Measurements from ENCODE around the gene RSPH1. TPM values are rescaled to one million over a fixed set of nuclear protein-coding genes. Genes with fewer than 3 reads are reported as not detected.

Gene RSPH1
- total RNA-seq, 1 experiment from 2014 or later = 0.12 TPM

- DNase-seq (ENCODE audit: low read depth) = no peak
Observed at GRCh38 chr21:42513985-42514882, 18.2 kb upstream of the RSPH1 start.

- DNase-seq (ENCODE audit: low read depth) = no peak
Observed at GRCh38 chr21:42513151-42513984, 17.3 kb upstream of the RSPH1 start, which contains the start of gene SLC37A1. SLC37A1 (plus strand) TSS chr21:42513852; CDS start chr21:42518455, 4,603 bp downstream.

GRCh38 chr21:42512346-42513034 is 16.5 kb upstream of the RSPH1 start:
- DNase-seq (ENCODE audit: low read depth) = no peak

- no peak for DNase-seq (ENCODE audit: low read depth)
Observed at GRCh38 chr21:42509244-42509643, 13.2 kb upstream of the RSPH1 start.

GRCh38 chr21:42508371-42508770 is 12.3 kb upstream of the RSPH1 start:
- DNase-seq (ENCODE audit: low read depth) = no peak

- DNase-seq (ENCODE audit: low read depth) = no peak
Observed at GRCh38 chr21:42507418-42507817, 11.4 kb upstream of the RSPH1 start.

GRCh38 chr21:42505090-42505726 is 9.2 kb upstream of the RSPH1 start:
- no peak for DNase-seq (ENCODE audit: low read depth)

- no peak for DNase-seq (ENCODE audit: low read depth)
Observed at GRCh38 chr21:42503711-42504110, 7.7 kb upstream of the RSPH1 start.

GRCh38 chr21:42500736-42501135 is 4.7 kb upstream of the RSPH1 start:
- no peak for DNase-seq (ENCODE audit: low read depth)

- DNase-seq (ENCODE audit: low read depth) = no peak
Observed at GRCh38 chr21:42500225-42500624, 4.2 kb upstream of the RSPH1 start.

GRCh38 chr21:42499444-42500112 is 3.6 kb upstream of the RSPH1 start:
- no peak for DNase-seq (ENCODE audit: low read depth)

GRCh38 chr21:42498012-42498411 is 2.0 kb upstream of the RSPH1 start:
- no peak for DNase-seq (ENCODE audit: low read depth)

- no peak for DNase-seq (ENCODE audit: low read depth)
Observed at GRCh38 chr21:42496839-42497202, 797 bp upstream of the RSPH1 start.

GRCh38 chr21:42495765-42496119 is 282 bp downstream of the RSPH1 start:
- DNase-seq (ENCODE audit: low read depth) = peak; percentile 13

- no peak for DNase-seq (ENCODE audit: low read depth)
Observed at GRCh38 chr21:42495027-42495426, 997 bp downstream of the RSPH1 start.

- no peak for DNase-seq (ENCODE audit: low read depth)
Observed at GRCh38 chr21:42493109-42494060, 2.6 kb downstream of the RSPH1 start.

GRCh38 chr21:42492201-42492600 is 3.8 kb downstream of the RSPH1 start:
- DNase-seq (ENCODE audit: low read depth) = no peak

- DNase-seq (ENCODE audit: low read depth) = no peak
Observed at GRCh38 chr21:42491328-42491727, 4.7 kb downstream of the RSPH1 start.

- no peak for DNase-seq (ENCODE audit: low read depth)
Observed at GRCh38 chr21:42490720-42491119, 5.3 kb downstream of the RSPH1 start.

- no peak for DNase-seq (ENCODE audit: low read depth)
Observed at GRCh38 chr21:42489991-42490390, 6.0 kb downstream of the RSPH1 start.
